PC-3 (cell line): Measurements from ENCODE around the gene PDIA4. TPM values are rescaled to one million over a fixed set of nuclear protein-coding genes. Genes with fewer than 3 reads are reported as not detected.

Experiments used
- ATAC-seq: fragments of 200-7000 bp; cut with Tn5 transposase; 2 replicates; pipeline ENCODE4 v1.9.1; 2020; ENCODE audit warnings: mild to moderate bottlenecking, moderate library complexity
- BruUV-seq: library from RNA; stranded (reverse); fragments of 400-500 nt; replicated peaks from 2 replicates; lab custom pipeline; 2021; lab: Mats Ljungman, UMichigan
- CTCF ChIA-PET: fragments of 300-600 bp; sonication (Branson Sonifier 250); formaldehyde crosslinking; loops from one replicate; lab custom pipeline; 2022; ENCODE audit warnings: antibody characterized with exemption; lab: Charles Lee
- POLR2A ChIA-PET: fragments of 300-600 bp; sonication (Branson Sonifier 250); formaldehyde crosslinking; loops from one replicate; lab custom pipeline; 2022; ENCODE audit warnings: antibody characterized with exemption; ENCODE audit not compliant: unreplicated experiment; lab: Charles Lee
- DNase-seq: peaks from one replicate; pipeline ENCODE4 v3.0.0-alpha.2; 2015
- H2AFZ ChIP-seq: fragments of 300-600 bp; sonication (generic); 2 replicates; pipeline ENCODE4 v1.6.0; 2016; ENCODE audit warnings: antibody characterized with exemption, low read length
- H3F3A ChIP-seq: fragments of 300-600 bp; sonication (generic); one replicate; pipeline ENCODE4 v1.6.0; 2017; ENCODE audit warnings: antibody characterized with exemption, low read length, control low read depth, mild to moderate bottlenecking; ENCODE audit not compliant: unreplicated experiment
- H3K27ac ChIP-seq: fragments of 300-600 bp; sonication (generic); 2 replicates; pipeline ENCODE4 v1.5.1; 2016; ENCODE audit warnings: mild to moderate bottlenecking, low read length
- H3K27me3 ChIP-seq: fragments of 300-600 bp; sonication (generic); 2 replicates; pipeline ENCODE4 v1.6.1; 2016; ENCODE audit warnings: low read length, mixed read lengths
- H3K36me3 ChIP-seq: fragments of 300-600 bp; sonication (generic); 2 replicates; pipeline ENCODE4 v1.6.1; 2016; ENCODE audit warnings: low read depth, mixed run types, low read length, mixed read lengths
- H3K4me1 ChIP-seq: fragments of 300-600 bp; sonication (generic); 2 replicates; pipeline ENCODE4 v1.5.1; 2016; ENCODE audit warnings: low read length; ENCODE audit not compliant: insufficient read depth
- H3K4me2 ChIP-seq: fragments of 300-600 bp; sonication (generic); 2 replicates; pipeline ENCODE4 v1.6.0; 2016; ENCODE audit warnings: low read length
- H3K4me3 ChIP-seq: fragments of 300-600 bp; sonication (generic); 2 replicates; pipeline ENCODE4 v1.5.1; 2016; ENCODE audit warnings: mild to moderate bottlenecking, low read length, mixed read lengths
- H3K79me2 ChIP-seq: fragments of 300-600 bp; sonication (generic); 2 replicates; pipeline ENCODE4 v1.6.1; 2017; ENCODE audit warnings: low read length, mixed read lengths
- H3K9ac ChIP-seq: fragments of 300-600 bp; sonication (generic); 2 replicates; pipeline ENCODE4 v1.6.0; 2016; ENCODE audit warnings: mild to moderate bottlenecking, low read length
- H3K9me2 ChIP-seq: fragments of 300-600 bp; sonication (generic); replicated peaks from 2 replicates; pipeline ENCODE4 v1.6.1; 2016; ENCODE audit warnings: mixed run types, low read length, mixed read lengths
- H3K9me3 ChIP-seq: fragments of 300-600 bp; sonication (generic); 2 replicates; pipeline ENCODE4 v1.6.1; 2016; ENCODE audit warnings: low read length, mixed read lengths
- H4K20me1 ChIP-seq: fragments of 300-600 bp; sonication (generic); 2 replicates; pipeline ENCODE4 v1.6.1; 2016; ENCODE audit warnings: low read length, mixed read lengths
- EZH2 ChIP-seq: fragments of 300-600 bp; sonication (generic); IDR thresholded peaks from one replicate; pipeline ENCODE4 v1.6.1; 2017; ENCODE audit warnings: antibody characterized with exemption, mild to moderate bottlenecking, low read length; ENCODE audit not compliant: unreplicated experiment
- EZH2phosphoT487 ChIP-seq: fragments of 300-600 bp; sonication (generic); IDR thresholded peaks from 2 replicates; pipeline ENCODE4 v1.6.1; 2018; ENCODE audit warnings: mild to moderate bottlenecking, antibody characterized with exemption, low read length, borderline replicate concordance
- intact Hi-C: fragments of 100-400 bp; cut with micrococcal nuclease; formaldehyde crosslinking; loops from 2 replicates; pipeline ENCODE4 v1.9.0; 2023
- total RNA-seq: library from RNA; depleted of rRNA; stranded (reverse); fragments of >200 nt; gene quantifications from 2 replicates; pipeline ENCODE4 v1.2.3, GENCODE V29; 2014
- TF ChIP-seq, protein P1 (sequence below): fragments of 300-600 bp; sonication (generic); conservative IDR thresholded peaks from 2 replicates; pipeline ENCODE4 v1.5.1; 2017; ENCODE audit warnings: antibody characterized with exemption, low read depth, mild to moderate bottlenecking, low read length

The PDIA4 gene
- total RNA-seq, 1 experiment from 2014 or later: 249 TPM

DNA sequence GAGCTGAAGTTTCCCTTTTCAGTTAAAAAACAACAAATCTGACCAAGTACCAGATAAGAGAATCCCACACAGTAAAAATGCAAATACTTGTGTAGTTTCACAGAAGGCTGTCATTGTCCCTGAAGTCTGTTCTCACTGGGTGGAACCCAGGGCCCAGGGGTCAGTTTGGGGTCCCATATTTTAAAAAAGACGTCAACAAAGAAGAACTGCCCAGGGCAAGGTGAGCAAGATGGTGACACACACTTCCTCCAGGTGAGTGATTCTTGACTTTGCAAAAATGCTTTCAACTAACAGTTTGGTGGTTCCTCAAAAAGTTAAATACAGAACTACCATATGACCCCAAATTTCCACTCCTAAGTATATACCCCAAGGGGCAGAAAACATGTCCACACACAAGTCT lies 36.8 kb downstream of the PDIA4 start:
- POLR2A ChIA-PET: no interaction called here
- no peak for TF ChIP-seq EZH2
- TF ChIP-seq, protein P1, sequence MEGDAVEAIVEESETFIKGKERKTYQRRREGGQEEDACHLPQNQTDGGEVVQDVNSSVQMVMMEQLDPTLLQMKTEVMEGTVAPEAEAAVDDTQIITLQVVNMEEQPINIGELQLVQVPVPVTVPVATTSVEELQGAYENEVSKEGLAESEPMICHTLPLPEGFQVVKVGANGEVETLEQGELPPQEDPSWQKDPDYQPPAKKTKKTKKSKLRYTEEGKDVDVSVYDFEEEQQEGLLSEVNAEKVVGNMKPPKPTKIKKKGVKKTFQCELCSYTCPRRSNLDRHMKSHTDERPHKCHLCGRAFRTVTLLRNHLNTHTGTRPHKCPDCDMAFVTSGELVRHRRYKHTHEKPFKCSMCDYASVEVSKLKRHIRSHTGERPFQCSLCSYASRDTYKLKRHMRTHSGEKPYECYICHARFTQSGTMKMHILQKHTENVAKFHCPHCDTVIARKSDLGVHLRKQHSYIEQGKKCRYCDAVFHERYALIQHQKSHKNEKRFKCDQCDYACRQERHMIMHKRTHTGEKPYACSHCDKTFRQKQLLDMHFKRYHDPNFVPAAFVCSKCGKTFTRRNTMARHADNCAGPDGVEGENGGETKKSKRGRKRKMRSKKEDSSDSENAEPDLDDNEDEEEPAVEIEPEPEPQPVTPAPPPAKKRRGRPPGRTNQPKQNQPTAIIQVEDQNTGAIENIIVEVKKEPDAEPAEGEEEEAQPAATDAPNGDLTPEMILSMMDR: no peak
- TF ChIP-seq EZH2phosphoT487: no peak
- intact Hi-C loops: no loop called here

DNA sequence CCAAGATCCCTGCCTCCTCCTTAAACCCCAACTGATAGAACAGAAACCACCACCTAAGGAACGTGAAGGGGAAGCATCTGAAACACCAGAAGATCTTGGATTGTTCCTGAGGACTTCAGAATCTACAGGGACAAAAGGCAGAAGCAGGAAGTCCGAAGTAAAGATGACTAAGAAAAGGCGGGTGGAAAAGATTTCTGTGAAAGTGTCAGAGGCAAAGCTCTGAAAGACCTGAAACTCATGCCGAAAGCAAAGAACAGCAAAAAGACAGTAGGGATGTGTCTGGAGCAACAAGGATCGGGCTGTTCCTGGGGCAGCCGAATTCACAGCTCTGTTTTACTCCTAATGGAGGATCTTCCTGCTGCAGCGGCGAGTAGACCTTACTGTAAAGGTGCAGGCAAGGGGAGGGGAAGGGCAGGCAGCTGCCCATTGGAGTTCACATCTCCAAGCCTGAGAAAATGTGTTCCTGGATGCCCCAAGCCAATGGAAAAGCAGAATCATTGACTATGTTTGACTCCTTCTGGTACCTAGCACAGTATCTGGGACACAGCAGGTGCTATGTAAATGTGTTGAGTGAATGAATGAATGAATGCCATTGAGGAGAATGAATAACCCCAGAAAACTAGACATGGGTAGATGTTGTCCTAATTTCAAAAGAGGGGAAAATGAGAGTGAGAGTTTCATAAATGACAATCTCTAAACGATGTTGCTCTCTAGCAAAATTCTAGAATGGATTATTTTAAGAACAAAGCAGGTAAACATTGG lies 40.4 kb downstream of the PDIA4 start:
- no peaks in the 10 kb centered on the region for H3K36me3 ChIP-seq
- peak overlapping the region; percentile 81 for H3K4me3 ChIP-seq
- TF ChIP-seq, protein P1: no peak
- no peak for TF ChIP-seq EZH2
- H3K4me2 ChIP-seq: peak overlapping the region; percentile 85
- ChIA-PET POLR2A (interaction anchor here (0.5 to 0.7 kb wide), 3 partner anchors 41 to 280 kb away, joined by 3 to 4 read pairs (median 3); no protein-coding TSS in a partner anchor), CTCF (interaction anchor here (1.3 kb wide), 1 partner anchor 78 kb away, joined by 5 read pairs; no protein-coding TSS in a partner anchor)
- DNase-seq (peak; percentile 34), ATAC-seq (peak; percentile 27)
- no peaks in the 10 kb centered on the region for H3K9me3 ChIP-seq
- H3K27me3 ChIP-seq: no peaks in the 10 kb centered on the region
- intact Hi-C loops: loop anchor here (1.0 to 5.0 kb wide), 3 partner anchors 40 to 104 kb away; partner anchors contain the start of genes EZH2 and PDIA4
- H3K9me2 ChIP-seq: no peaks in the 10 kb centered on the region
- no peaks in the 10 kb centered on the region for H3K79me2 ChIP-seq
- no peaks in the 10 kb centered on the region for H3F3A ChIP-seq
- peak overlapping the region; percentile 51 for H3K9ac ChIP-seq
- BruUV-seq: TSS peak; percentile 81
- H2AFZ ChIP-seq: peak overlapping the region; percentile 98
- peak overlapping the region; percentile 51 for H3K27ac ChIP-seq
- no peaks in the 10 kb centered on the region for H4K20me1 ChIP-seq
- H3K4me1 ChIP-seq: peaks cover 24% of the 10 kb centered on the region

More for the DNA sequence above, 36.8 kb downstream of the PDIA4 start:
- Histone ChIP-seq H3K4me2 (no peak overlapping the region), H3K4me3 (no peak overlapping the region), H3K9me3 (no peaks in the 10 kb centered on the region), H4K20me1 (no peaks in the 10 kb centered on the region), H3K27me3 (no peaks in the 10 kb centered on the region), H3K27ac (no peak overlapping the region), H3K79me2 (no peaks in the 10 kb centered on the region), H2AFZ (no peak overlapping the region), H3K9ac (no peak overlapping the region), H3K9me2 (no peaks in the 10 kb centered on the region), H3K4me1 (peaks cover 11% of the 10 kb centered on the region), H3F3A (no peaks in the 10 kb centered on the region), H3K36me3 (no peaks in the 10 kb centered on the region)
- CTCF ChIA-PET: no interaction called here
- BruUV-seq: no TSS peak
- DNase-seq: peak; percentile 39
- ATAC-seq: no peak
